Right atrium auricular region (tissue), 2 donors: Measurements from ENCODE around the gene COL19A1. TPM values are rescaled to one million over a fixed set of nuclear protein-coding genes. Genes with fewer than 3 reads are reported as not detected.

Experiments
- DNase-seq: peaks from one replicate; pipeline ENCODE4 v3.0.0-alpha.2; 2019; ENCODE audit warnings: low spot score
- H3K27ac ChIP-seq, 2 donors: fragments of 200-600 bp; sonication (generic); 1 replicate in 1 of 2; 2 replicates in 1 of 2; pipeline ENCODE4 v1.5.1; 2016 to 2019
- H3K27me3 ChIP-seq, 2 donors: fragments of 200-600 bp; sonication (generic); one replicate each; pipeline versions ENCODE4 v1.5.1 to v1.6.0; 2017 to 2019
- H3K36me3 ChIP-seq: fragments of 200-600 bp; sonication (generic); one replicate; pipeline ENCODE4 v1.5.1; 2016
- H3K4me1 ChIP-seq, 2 donors: fragments of 200-600 bp; sonication (generic); one replicate each; pipeline versions ENCODE4 v1.5.1 to v1.6.0; 2017 to 2019
- H3K4me3 ChIP-seq, 2 donors: fragments of 200-600 bp; sonication (generic); 1 replicate in 1 of 2; 2 replicates in 1 of 2; pipeline ENCODE4 v1.5.1; 2017 to 2019; ENCODE audit warnings: mild to moderate bottlenecking in 1 of 2, moderate library complexity in 1 of 2
- H3K9me3 ChIP-seq, 2 donors: fragments of 200-600 bp; sonication (generic); one replicate each; pipeline ENCODE4 v1.5.1; 2019
- CTCF ChIP-seq, 2 donors: fragments of 200-600 bp; sonication (generic); IDR thresholded peaks; one replicate each; pipeline ENCODE4 v1.5.1; 2019; ENCODE audit warnings: antibody characterized with exemption in 2 of 2
- total RNA-seq, 2 donors: library from RNA; depleted of rRNA; stranded (reverse); fragments of >200 nt; gene quantifications; one replicate each; pipeline ENCODE4 v1.1.0, GENCODE V29; 2016

Gene COL19A1
- total RNA-seq, 2 donors from 2014 or later = 2.7 to 3.9 TPM

GRCh38 chr6:70062010-70062409 lies 195.7 kb downstream of the COL19A1 start:
- no peak overlapping the region for H3K27ac ChIP-seq
- H3K36me3 ChIP-seq = no peaks in the 10 kb centered on the region
- no peak for DNase-seq
- TF ChIP-seq CTCF (IDR thresholded peaks at IDR 0.05) = no peak
- no peaks in the 10 kb centered on the region for H3K27me3 ChIP-seq
- no peaks in the 10 kb centered on the region for H3K4me1 ChIP-seq
- H3K4me3 ChIP-seq = no peak overlapping the region
- no peaks in the 10 kb centered on the region for H3K9me3 ChIP-seq

- H3K36me3 ChIP-seq = no peaks in the 10 kb centered on the region
- no peaks in the 10 kb centered on the region for H3K27me3 ChIP-seq
- H3K9me3 ChIP-seq = no peaks in the 10 kb centered on the region
- H3K4me1 ChIP-seq = no peaks in the 10 kb centered on the region
- no peak for TF ChIP-seq CTCF (IDR thresholded peaks at IDR 0.05)
- no peak overlapping the region for H3K4me3 ChIP-seq
- H3K27ac ChIP-seq = no peak overlapping the region
- no peak for DNase-seq
These were observed 206.3 kb downstream of the COL19A1 start for GRCh38 chr6:70072540-70073179.

- no peak overlapping the region for H3K27ac ChIP-seq
- no peaks in the 10 kb centered on the region for H3K9me3 ChIP-seq
- H3K27me3 ChIP-seq = no peaks in the 10 kb centered on the region
- no peaks in the 10 kb centered on the region for H3K4me1 ChIP-seq
- H3K36me3 ChIP-seq = no peaks in the 10 kb centered on the region
- H3K4me3 ChIP-seq = no peak overlapping the region
- no peak for TF ChIP-seq CTCF (IDR thresholded peaks at IDR 0.05)
- DNase-seq = no peak
These were observed 207.3 kb downstream of the COL19A1 start for GRCh38 chr6:70073637-70074036.

- no peak for TF ChIP-seq CTCF (IDR thresholded peaks at IDR 0.05)
- H3K36me3 ChIP-seq = no peaks in the 10 kb centered on the region
- H3K9me3 ChIP-seq = no peaks in the 10 kb centered on the region
- H3K27me3 ChIP-seq = no peaks in the 10 kb centered on the region
- H3K4me3 ChIP-seq = no peak overlapping the region
- no peaks in the 10 kb centered on the region for H3K4me1 ChIP-seq
- DNase-seq = no peak
- H3K27ac ChIP-seq = no peak overlapping the region
These were observed 212.9 kb downstream of the COL19A1 start for GRCh38 chr6:70079241-70079640.

GRCh38 chr6:70080443-70081070 lies 214.2 kb downstream of the COL19A1 start:
- DNase-seq = no peak
- Histone ChIP-seq H3K4me3 (no peak overlapping the region), H3K27ac (no peak overlapping the region), H3K9me3 (no peaks in the 10 kb centered on the region), H3K4me1 (no peaks in the 10 kb centered on the region), H3K36me3 (no peaks in the 10 kb centered on the region), H3K27me3 (no peaks in the 10 kb centered on the region)
- no peak for TF ChIP-seq CTCF (IDR thresholded peaks at IDR 0.05)

GRCh38 chr6:70082830-70083229 lies 216.5 kb downstream of the COL19A1 start:
- no peaks in the 10 kb centered on the region for H3K27me3 ChIP-seq
- no peak overlapping the region for H3K4me3 ChIP-seq
- no peaks in the 10 kb centered on the region for H3K4me1 ChIP-seq
- no peaks in the 10 kb centered on the region for H3K9me3 ChIP-seq
- DNase-seq = no peak
- no peak for TF ChIP-seq CTCF (IDR thresholded peaks at IDR 0.05)
- no peaks in the 10 kb centered on the region for H3K36me3 ChIP-seq
- no peak overlapping the region for H3K27ac ChIP-seq
